ENCODE results near the gene NDUFAF7.

- TF ChIP-seq CTCF (IDR thresholded peaks at IDR 0.05), result no peak
- no peak for TF ChIP-seq POLR2A (IDR thresholded peaks at IDR 0.05)
Observed at GRCh38 chr2:37203708-37204107, 27.8 kb upstream of the NDUFAF7 start.

Measured in transverse colon (tissue), 3 donors.